ENCODE measurements around the gene ZBTB11. TPM values are rescaled to one million over a fixed set of nuclear protein-coding genes. Genes with fewer than 3 reads are reported as not detected.
"Not testable (repeated sequence)": the region's sequence is repeated elsewhere in the genome, so short reads cannot be mapped to it uniquely, and the experiment has no call there.

Gene ZBTB11
- total RNA-seq, 1 donor from 2014 or later, result 32.7 TPM

- DNase-seq, result no peak
These were observed 14.0 kb upstream of the ZBTB11 start for GRCh38 chr3:101690972-101691371.

- DNase-seq, result no peak
These were observed 12.4 kb upstream of the ZBTB11 start for GRCh38 chr3:101689286-101689685.

GRCh38 chr3:101687142-101687931 lies 10.4 kb upstream of the ZBTB11 start:
- DNase-seq, result no peak

- no peak for DNase-seq
These were observed 9.0 kb upstream of the ZBTB11 start for GRCh38 chr3:101685870-101686307.

- DNase-seq, result no peak
These were observed 8.1 kb upstream of the ZBTB11 start for GRCh38 chr3:101685050-101685400.

- no peak for DNase-seq
These were observed 3.5 kb upstream of the ZBTB11 start for GRCh38 chr3:101680466-101680865.

GRCh38 chr3:101678837-101679236 lies 1.9 kb upstream of the ZBTB11 start:
- not testable (repeated sequence) for DNase-seq

- DNase-seq, result no peak
These were observed 729 bp upstream of the ZBTB11 start for GRCh38 chr3:101677436-101678286.

- DNase-seq, result no peak
These were observed 642 bp downstream of the ZBTB11 start for GRCh38 chr3:101676216-101676764.

GRCh38 chr3:101675709-101676215 lies 1.2 kb downstream of the ZBTB11 start:
- no peak for DNase-seq

GRCh38 chr3:101674518-101674917 lies 2.4 kb downstream of the ZBTB11 start:
- DNase-seq, result no peak

GRCh38 chr3:101673953-101674352 lies 3.0 kb downstream of the ZBTB11 start:
- DNase-seq, result no peak

GRCh38 chr3:101671014-101671413 lies 5.9 kb downstream of the ZBTB11 start:
- no peak for DNase-seq

GRCh38 chr3:101667844-101668243 lies 9.1 kb downstream of the ZBTB11 start:
- DNase-seq, result no peak

- no peak for DNase-seq
These were observed 9.6 kb downstream of the ZBTB11 start for GRCh38 chr3:101667331-101667730.

GRCh38 chr3:101665851-101666250 lies 11.1 kb downstream of the ZBTB11 start:
- DNase-seq, result no peak

- DNase-seq, result no peak
These were observed 11.6 kb downstream of the ZBTB11 start for GRCh38 chr3:101665357-101665756.

GRCh38 chr3:101660714-101661113 lies 16.2 kb downstream of the ZBTB11 start:
- DNase-seq, result no peak

GRCh38 chr3:101656651-101657050 lies 20.3 kb downstream of the ZBTB11 start:
- DNase-seq, result no peak

GRCh38 chr3:101646726-101647125 lies 30.2 kb downstream of the ZBTB11 start:
- no peak for DNase-seq

GRCh38 chr3:101643861-101644613 lies 32.9 kb downstream of the ZBTB11 start:
- DNase-seq, result no peak

Data from skin of body (tissue), 2 donors.